DMS 273 treated with DMSO at 0.1 percent for 48 hours (cell line): ENCODE data around the gene SYCP1.
"Not testable (repeated sequence)": the region's sequence is repeated elsewhere in the genome, so short reads cannot be mapped to it uniquely, and the experiment has no call there.

ENCODE experiments used
- DNase-seq: peaks from one replicate; lab custom pipeline; 2025; lab: John Stamatoyannopoulos, UW

SYCP1 gene

GRCh38 chr1:114979278-114979891 is 124.7 kb downstream of the SYCP1 start:
- DNase-seq: no peak

GRCh38 chr1:114982251-114982650 is 127.6 kb downstream of the SYCP1 start:
- DNase-seq: no peak

GRCh38 chr1:114986286-114986685 is 131.6 kb downstream of the SYCP1 start:
- DNase-seq: no peak

- DNase-seq: no peak
Observed at GRCh38 chr1:114988095-114988494, 133.4 kb downstream of the SYCP1 start.

- DNase-seq: no peak
Observed at GRCh38 chr1:114997510-114998289, 143.0 kb downstream of the SYCP1 start.

GRCh38 chr1:115006191-115006590 is 151.5 kb downstream of the SYCP1 start:
- no peak for DNase-seq

GRCh38 chr1:115012006-115012405 is 157.3 kb downstream of the SYCP1 start:
- DNase-seq: no peak

- no peak for DNase-seq
Observed at GRCh38 chr1:115012434-115012833, 157.8 kb downstream of the SYCP1 start.

GRCh38 chr1:115013792-115014191 is 159.1 kb downstream of the SYCP1 start:
- no peak for DNase-seq

GRCh38 chr1:115019549-115019948 is 164.9 kb downstream of the SYCP1 start:
- not testable (repeated sequence) for DNase-seq

GRCh38 chr1:115021145-115021544 is 166.5 kb downstream of the SYCP1 start:
- no peak for DNase-seq

- DNase-seq: no peak
Observed at GRCh38 chr1:115023593-115023992, 168.9 kb downstream of the SYCP1 start.

- DNase-seq: no peak
Observed at GRCh38 chr1:115029526-115029925, 174.9 kb downstream of the SYCP1 start, which contains the start of gene TSHB. TSS of gene TSHB (plus strand) at chr1:115029826. CDS start at chr1:115033363, 3,537 bp downstream.

- no peak for DNase-seq
Observed at GRCh38 chr1:115031595-115031994, 176.9 kb downstream of the SYCP1 start.

- no peak for DNase-seq
Observed at GRCh38 chr1:115035652-115036051, 181.0 kb downstream of the SYCP1 start.

- DNase-seq: no peak
Observed at GRCh38 chr1:115036814-115037507, 182.3 kb downstream of the SYCP1 start.

- DNase-seq: no peak
Observed at GRCh38 chr1:115040501-115040900, 185.8 kb downstream of the SYCP1 start.

- DNase-seq: no peak
Observed at GRCh38 chr1:115041654-115042053, 187.0 kb downstream of the SYCP1 start.
